ENCODE data around the gene HUS1B. TPM values are rescaled to one million over a fixed set of nuclear protein-coding genes. Genes with fewer than 3 reads are reported as not detected.

Gene HUS1B
- total RNA-seq, 1 donor from 2014 or later: 0.98 TPM

- Histone ChIP-seq H3K4me1 (no peaks in the 10 kb centered on the region), H3K9me3 (no peaks in the 10 kb centered on the region), H3K27ac (no peak overlapping the region), H3K36me3 (peaks cover 0 to 4% of the 10 kb centered on the region in 2 donors), H3K27me3 (no peaks in the 10 kb centered on the region), H3K4me3 (no peak overlapping the region)
- intact Hi-C loops (cut with DNase I): no loop called here
- TF ChIP-seq CTCF (IDR thresholded peaks at IDR 0.05): no peak
- no peak for TF ChIP-seq POLR2A (IDR thresholded peaks at IDR 0.05)
- no peak for TF ChIP-seq POLR2AphosphoS5 (IDR thresholded peaks at IDR 0.05; ENCODE audit: insufficient read depth in 1 of 2, low read depth in 1 of 2)
- no peak for DNase-seq (ENCODE audit: extremely low spot score in 2 of 2)
Measured at GRCh38 chr6:628766-629165, 28.1 kb downstream of the HUS1B start.

- DNase-seq (ENCODE audit: extremely low spot score in 2 of 2): no peak
- Histone ChIP-seq H3K4me3 (no peak overlapping the region), H3K27ac (no peak overlapping the region), H3K27me3 (no peaks in the 10 kb centered on the region), H3K4me1 (no peaks in the 10 kb centered on the region), H3K36me3 (peaks cover 0 to 8% of the 10 kb centered on the region in 2 donors), H3K9me3 (no peaks in the 10 kb centered on the region)
- intact Hi-C loops (cut with DNase I): no loop called here
- TF ChIP-seq CTCF (IDR thresholded peaks at IDR 0.05): no peak
- TF ChIP-seq POLR2A (IDR thresholded peaks at IDR 0.05): no peak
- no peak for TF ChIP-seq POLR2AphosphoS5 (IDR thresholded peaks at IDR 0.05; ENCODE audit: insufficient read depth in 1 of 2, low read depth in 1 of 2)
Measured at GRCh38 chr6:626236-626635, 30.7 kb downstream of the HUS1B start.

- no peaks in the 10 kb centered on the region for H3K9me3 ChIP-seq
- DNase-seq (ENCODE audit: extremely low spot score in 2 of 2): no peak
Measured at GRCh38 chr6:624979-625378, 31.9 kb downstream of the HUS1B start.

GRCh38 chr6:622462-622861 is 34.4 kb downstream of the HUS1B start:
- TF ChIP-seq POLR2AphosphoS5 (IDR thresholded peaks at IDR 0.05; ENCODE audit: insufficient read depth in 1 of 2, low read depth in 1 of 2) (no peak), CTCF (IDR thresholded peaks at IDR 0.05) (no peak)
- intact Hi-C loops (cut with DNase I): no loop called here

More at GRCh38 chr6:624979-625378, 31.9 kb downstream of the HUS1B start:
- Histone ChIP-seq H3K27ac (no peak overlapping the region), H3K36me3 (peaks cover 0 to 14% of the 10 kb centered on the region in 2 donors), H3K4me1 (no peaks in the 10 kb centered on the region), H3K4me3 (no peak overlapping the region), H3K27me3 (no peaks in the 10 kb centered on the region)
- no peak for TF ChIP-seq CTCF (IDR thresholded peaks at IDR 0.05)
- TF ChIP-seq POLR2AphosphoS5 (IDR thresholded peaks at IDR 0.05; ENCODE audit: insufficient read depth in 1 of 2, low read depth in 1 of 2): no peak
- intact Hi-C loops (cut with DNase I): no loop called here

GRCh38 chr6:621931-622330 is 35.0 kb downstream of the HUS1B start:
- H3K4me1 ChIP-seq: no peaks in the 10 kb centered on the region
- H3K36me3 ChIP-seq: peaks cover 0 to 14% of the 10 kb centered on the region in 2 donors
- DNase-seq (ENCODE audit: extremely low spot score in 2 of 2): no peak
- intact Hi-C loops (cut with DNase I): no loop called here
- H3K9me3 ChIP-seq: no peaks in the 10 kb centered on the region
- no peak overlapping the region for H3K4me3 ChIP-seq
- TF ChIP-seq POLR2AphosphoS5 (IDR thresholded peaks at IDR 0.05; ENCODE audit: insufficient read depth in 1 of 2, low read depth in 1 of 2) (no peak), POLR2A (IDR thresholded peaks at IDR 0.05) (no peak), CTCF (IDR thresholded peaks at IDR 0.05) (no peak)
- H3K27ac ChIP-seq: no peak overlapping the region
- H3K27me3 ChIP-seq: no peaks in the 10 kb centered on the region

More at GRCh38 chr6:622462-622861, 34.4 kb downstream of the HUS1B start:
- no peaks in the 10 kb centered on the region for H3K4me1 ChIP-seq
- no peak for DNase-seq (ENCODE audit: extremely low spot score in 2 of 2)
- no peaks in the 10 kb centered on the region for H3K27me3 ChIP-seq
- no peak overlapping the region for H3K4me3 ChIP-seq
- peaks cover 0 to 14% of the 10 kb centered on the region in 2 donors for H3K36me3 ChIP-seq
- no peak overlapping the region for H3K27ac ChIP-seq
- no peaks in the 10 kb centered on the region for H3K9me3 ChIP-seq

Measured in vagina (tissue), 2 donors.